HL-60 (cell line): Measurements from ENCODE around the gene ATP10A.

Source experiments
- DNase-seq, 2 experiments: peaks; one replicate each; pipeline ENCODE4 v3.0.0-alpha.2; 2010 to 2020; ENCODE audit warnings: low read depth in 1 of 2, low spot score in 1 of 2
- H3K27ac ChIP-seq: fragments of 250-450 bp; sonication (Bioruptor Pico); replicated peaks from 2 replicates; pipeline ENCODE4 v1.5.1; 2020; ENCODE audit warnings: mild to moderate bottlenecking, moderate library complexity
- H3K27me3 ChIP-seq: fragments of 250-450 bp; sonication (Bioruptor Pico); 2 replicates; pipeline ENCODE4 v1.5.1; 2021; ENCODE audit warnings: mild to moderate bottlenecking, moderate library complexity; ENCODE audit not compliant: insufficient read depth, poor library complexity, severe bottlenecking
- H3K4me3 ChIP-seq: replicated peaks from 2 replicates; pipeline ENCODE4 v1.5.1; 2011; ENCODE audit warnings: mild to moderate bottlenecking, control low read depth, low read length; ENCODE audit not compliant: insufficient read depth
- GABPA ChIP-seq: IDR thresholded peaks from 2 replicates; pipeline ENCODE4 v1.6.1; 2012; ENCODE audit warnings: low read depth
- POLR2AphosphoS5 ChIP-seq: IDR thresholded peaks from 2 replicates; pipeline ENCODE4 v1.6.1; 2012; ENCODE audit warnings: low read depth
- SPI1 ChIP-seq: IDR thresholded peaks from 2 replicates; pipeline ENCODE4 v1.6.1; 2012; ENCODE audit warnings: low read depth, mild to moderate bottlenecking, borderline replicate concordance
- TF ChIP-seq, protein P1 (sequence below): IDR thresholded peaks from 2 replicates; pipeline ENCODE4 v1.6.1; 2012; ENCODE audit warnings: low read depth; ENCODE audit not compliant: insufficient replicate concordance
- TF ChIP-seq, protein P2 (sequence below): IDR thresholded peaks from one replicate; pipeline ENCODE4 v1.5.1; 2011; ENCODE audit warnings: low read length, control low read depth, inconsistent platforms; ENCODE audit not compliant: insufficient read depth

The ATP10A gene

DNA sequence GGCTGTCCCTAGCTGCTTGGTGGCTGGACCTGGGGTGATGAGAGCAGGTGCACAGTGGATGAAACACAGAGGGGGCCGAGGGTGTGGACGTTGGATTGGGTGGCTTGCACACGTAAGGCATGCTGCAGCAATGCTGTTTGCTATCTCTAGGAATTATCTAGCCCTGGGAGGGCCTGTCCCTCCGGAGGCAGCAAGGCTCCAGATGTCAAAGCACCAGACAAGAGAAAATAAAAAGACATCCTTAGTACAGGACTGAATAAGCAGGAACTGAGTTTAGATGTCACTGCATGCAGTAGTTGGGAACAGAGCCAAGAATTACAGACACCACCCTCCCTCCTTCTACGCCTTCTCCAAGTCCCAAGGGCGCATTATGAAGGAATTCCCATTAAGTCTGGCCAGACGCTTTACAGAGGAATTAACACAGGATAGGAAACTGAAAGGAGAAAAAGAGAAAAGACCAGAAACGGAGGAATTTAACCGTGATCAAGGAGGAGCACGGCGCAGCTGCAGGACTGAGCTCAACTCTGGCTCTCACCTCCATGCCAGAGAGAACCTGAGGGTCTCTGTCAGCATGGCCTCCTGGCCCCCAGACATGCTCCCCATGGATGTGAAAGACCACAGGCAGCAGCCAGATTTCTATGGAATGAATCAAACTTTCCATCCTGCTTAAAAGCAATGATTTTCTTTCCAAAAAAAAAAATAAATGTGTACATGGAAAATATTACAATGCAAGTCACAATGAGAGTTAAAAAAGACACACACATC is 13.8 kb downstream of the ATP10A start:
- H3K27ac ChIP-seq = no peak overlapping the region
- TF ChIP-seq, protein P1, sequence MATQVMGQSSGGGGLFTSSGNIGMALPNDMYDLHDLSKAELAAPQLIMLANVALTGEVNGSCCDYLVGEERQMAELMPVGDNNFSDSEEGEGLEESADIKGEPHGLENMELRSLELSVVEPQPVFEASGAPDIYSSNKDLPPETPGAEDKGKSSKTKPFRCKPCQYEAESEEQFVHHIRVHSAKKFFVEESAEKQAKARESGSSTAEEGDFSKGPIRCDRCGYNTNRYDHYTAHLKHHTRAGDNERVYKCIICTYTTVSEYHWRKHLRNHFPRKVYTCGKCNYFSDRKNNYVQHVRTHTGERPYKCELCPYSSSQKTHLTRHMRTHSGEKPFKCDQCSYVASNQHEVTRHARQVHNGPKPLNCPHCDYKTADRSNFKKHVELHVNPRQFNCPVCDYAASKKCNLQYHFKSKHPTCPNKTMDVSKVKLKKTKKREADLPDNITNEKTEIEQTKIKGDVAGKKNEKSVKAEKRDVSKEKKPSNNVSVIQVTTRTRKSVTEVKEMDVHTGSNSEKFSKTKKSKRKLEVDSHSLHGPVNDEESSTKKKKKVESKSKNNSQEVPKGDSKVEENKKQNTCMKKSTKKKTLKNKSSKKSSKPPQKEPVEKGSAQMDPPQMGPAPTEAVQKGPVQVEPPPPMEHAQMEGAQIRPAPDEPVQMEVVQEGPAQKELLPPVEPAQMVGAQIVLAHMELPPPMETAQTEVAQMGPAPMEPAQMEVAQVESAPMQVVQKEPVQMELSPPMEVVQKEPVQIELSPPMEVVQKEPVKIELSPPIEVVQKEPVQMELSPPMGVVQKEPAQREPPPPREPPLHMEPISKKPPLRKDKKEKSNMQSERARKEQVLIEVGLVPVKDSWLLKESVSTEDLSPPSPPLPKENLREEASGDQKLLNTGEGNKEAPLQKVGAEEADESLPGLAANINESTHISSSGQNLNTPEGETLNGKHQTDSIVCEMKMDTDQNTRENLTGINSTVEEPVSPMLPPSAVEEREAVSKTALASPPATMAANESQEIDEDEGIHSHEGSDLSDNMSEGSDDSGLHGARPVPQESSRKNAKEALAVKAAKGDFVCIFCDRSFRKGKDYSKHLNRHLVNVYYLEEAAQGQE = no peak
- TF ChIP-seq, protein P2, sequence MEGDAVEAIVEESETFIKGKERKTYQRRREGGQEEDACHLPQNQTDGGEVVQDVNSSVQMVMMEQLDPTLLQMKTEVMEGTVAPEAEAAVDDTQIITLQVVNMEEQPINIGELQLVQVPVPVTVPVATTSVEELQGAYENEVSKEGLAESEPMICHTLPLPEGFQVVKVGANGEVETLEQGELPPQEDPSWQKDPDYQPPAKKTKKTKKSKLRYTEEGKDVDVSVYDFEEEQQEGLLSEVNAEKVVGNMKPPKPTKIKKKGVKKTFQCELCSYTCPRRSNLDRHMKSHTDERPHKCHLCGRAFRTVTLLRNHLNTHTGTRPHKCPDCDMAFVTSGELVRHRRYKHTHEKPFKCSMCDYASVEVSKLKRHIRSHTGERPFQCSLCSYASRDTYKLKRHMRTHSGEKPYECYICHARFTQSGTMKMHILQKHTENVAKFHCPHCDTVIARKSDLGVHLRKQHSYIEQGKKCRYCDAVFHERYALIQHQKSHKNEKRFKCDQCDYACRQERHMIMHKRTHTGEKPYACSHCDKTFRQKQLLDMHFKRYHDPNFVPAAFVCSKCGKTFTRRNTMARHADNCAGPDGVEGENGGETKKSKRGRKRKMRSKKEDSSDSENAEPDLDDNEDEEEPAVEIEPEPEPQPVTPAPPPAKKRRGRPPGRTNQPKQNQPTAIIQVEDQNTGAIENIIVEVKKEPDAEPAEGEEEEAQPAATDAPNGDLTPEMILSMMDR = no peak
- TF ChIP-seq GABPA = no peak
- no peak for TF ChIP-seq SPI1
- TF ChIP-seq POLR2AphosphoS5 = no peak
- no peak for DNase-seq
- no peaks in the 10 kb centered on the region for H3K27me3 ChIP-seq
- no peak overlapping the region for H3K4me3 ChIP-seq

DNA sequence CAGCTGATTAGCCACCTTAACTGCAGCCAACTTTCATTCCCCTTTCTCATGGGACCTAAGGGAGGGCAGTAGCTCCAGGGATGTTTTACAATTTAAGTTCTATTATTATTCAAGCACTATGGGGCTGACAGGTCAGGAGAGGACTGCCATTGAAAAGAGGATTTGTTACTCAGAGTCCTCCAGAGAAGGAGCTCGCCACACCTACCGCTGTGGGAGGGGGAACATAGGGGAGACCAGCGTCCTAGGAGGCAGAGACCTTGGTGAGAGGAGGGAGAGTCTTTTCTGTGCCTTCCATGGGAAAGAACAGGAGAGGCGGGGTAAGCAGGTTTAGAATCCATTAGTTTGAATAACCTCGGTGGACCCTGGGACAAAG is 14.4 kb downstream of the ATP10A start:
- TF ChIP-seq POLR2AphosphoS5 (no peak), SPI1 (no peak), GABPA (no peak)
- TF ChIP-seq, protein P1 = no peak
- TF ChIP-seq, protein P2 = no peak
- no peak overlapping the region for H3K27ac ChIP-seq
- H3K4me3 ChIP-seq = no peak overlapping the region
- no peaks in the 10 kb centered on the region for H3K27me3 ChIP-seq
- DNase-seq = no peak

DNA sequence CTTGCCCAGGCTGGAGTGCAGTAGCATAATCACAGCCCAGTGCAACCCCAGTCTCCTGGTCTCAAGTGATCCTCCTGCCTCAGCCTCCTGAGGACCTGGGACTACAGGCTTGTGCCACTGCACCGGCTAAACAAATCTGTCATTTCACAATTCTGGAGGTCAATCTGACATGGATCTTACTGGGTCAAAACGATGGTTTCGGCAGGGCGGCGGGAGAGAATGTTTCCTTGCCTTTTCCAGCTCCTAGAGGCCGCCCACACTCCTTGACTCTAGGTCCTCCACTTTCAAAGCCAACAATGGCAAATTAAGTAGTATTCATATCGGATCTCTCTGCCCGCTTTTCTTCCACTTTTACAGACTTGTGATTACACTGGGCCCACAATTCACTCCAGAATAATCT is 14.8 kb downstream of the ATP10A start:
- TF ChIP-seq, protein P2 = no peak
- TF ChIP-seq, protein P1 = no peak
- TF ChIP-seq SPI1 (no peak), POLR2AphosphoS5 (no peak), GABPA (no peak)
- H3K4me3 ChIP-seq = no peak overlapping the region
- no peaks in the 10 kb centered on the region for H3K27me3 ChIP-seq
- H3K27ac ChIP-seq = no peak overlapping the region
- DNase-seq = no peak
